ENCODE measurements around the gene ACOT4. TPM values are rescaled to one million over a fixed set of nuclear protein-coding genes. Genes with fewer than 3 reads are reported as not detected.

The ACOT4 gene
- total and polyA plus RNA-seq, 2 of the 8 experiments (the other 6 are each of a cell fraction or from before 2014, with no cell fraction given) = 0.80 to 1.1 TPM

GRCh38 chr14:73589116-73589515 is 2.6 kb upstream of the ACOT4 start:
- Histone ChIP-seq H3K9ac (replicated peaks in 1 of 4; ENCODE audit: extremely low read depth in 1 of 4, low read depth in 3 of 4, low read length in 3 of 4) (no peak overlapping the region), H3K27me3 (replicated peaks in 1 of 4; ENCODE audit: control insufficient read depth in 3 of 4, extremely low read depth in 1 of 4, insufficient read depth in 3 of 4, low read length in 3 of 4) (peaks cover 0 to 5% (median 3%) of the 10 kb centered on the region in 4 experiments; a peak in 3 of 7 replicates), H3K79me1 (ENCODE audit: low read depth, low read length) (no peaks in the 10 kb centered on the region), H3K4me3 (ENCODE audit: extremely low read depth in 1 of 4, insufficient read depth in 2 of 4, low read depth in 3 of 4, low read length in 4 of 4) (no peak overlapping the region), H4K20me1 (replicated peaks in 1 of 2; ENCODE audit: control insufficient read depth in 1 of 2, insufficient read depth in 2 of 2, low read length in 2 of 2) (no peaks in the 10 kb centered on the region), H3K23ac (ENCODE audit: insufficient read length) (no peak overlapping the region), H3K4me2 (ENCODE audit: insufficient read depth in 1 of 2, low read depth in 2 of 2, low read length in 2 of 2) (no peak overlapping the region), H3K4ac (replicated peaks; ENCODE audit: insufficient read length, low read depth, low read length) (no peak overlapping the region), H4K5ac (ENCODE audit: insufficient read length, low read depth, low read length) (no peak overlapping the region), H4K91ac (replicated peaks; ENCODE audit: insufficient read length, low read length) (no peak overlapping the region), H3K9me3 (ENCODE audit: insufficient read depth in 2 of 2, low read depth in 1 of 2, low read length in 1 of 2) (no peaks in the 10 kb centered on the region; a peak in 1 of 4 replicates), H2BK20ac (ENCODE audit: low read length) (no peak overlapping the region), H3K27ac (ENCODE audit: low read depth, low read length) (no peak overlapping the region), H3K79me2 (ENCODE audit: control insufficient read depth in 1 of 2, insufficient read depth in 2 of 2, low read length in 2 of 2) (no peaks in the 10 kb centered on the region), H2BK15ac (ENCODE audit: low read length) (no peak overlapping the region), H3K23me2 (ENCODE audit: low read depth, low read length) (peaks cover 9% of the 10 kb centered on the region; the same call in 1 of the 2 replicates), H2BK12ac (ENCODE audit: low read depth, low read length) (no peak overlapping the region), H2BK5ac (ENCODE audit: low read depth, low read length) (no peak overlapping the region), H3K14ac (ENCODE audit: insufficient read length) (no peak overlapping the region), H2AK5ac (ENCODE audit: low read depth, low read length) (no peak overlapping the region), H4K8ac (ENCODE audit: extremely low read depth, insufficient read depth, low read length) (no peak overlapping the region), H3K36me3 (ENCODE audit: control insufficient read depth in 2 of 4, insufficient read depth in 4 of 4, low read length in 3 of 4) (no peaks in the 10 kb centered on the region), H3K18ac (ENCODE audit: extremely low read depth, low read length) (no peak overlapping the region), H2BK120ac (replicated peaks; ENCODE audit: low read depth, low read length) (no peak overlapping the region), H2AFZ (ENCODE audit: low read length) (no peak overlapping the region), H3K56ac (replicated peaks; ENCODE audit: insufficient read length, low read depth, low read length) (no peak overlapping the region), H3K4me1 (replicated peaks in 1 of 4; ENCODE audit: control insufficient read depth in 3 of 4, insufficient read depth in 4 of 4, low read length in 3 of 4) (no peaks in the 10 kb centered on the region)
- TF ChIP-seq SIN3A (conservative IDR thresholded peaks at IDR 0.05 in 1 of 2, IDR thresholded peaks at IDR 0.05 in 1 of 2; ENCODE audit: low read depth in 1 of 2, low read length in 2 of 2) = no peak
- CTCF ChIA-PET (ENCODE audit: partially characterized antibody) = interaction anchor here (0.9 to 2.5 kb wide), 6 partner anchors 20 to 81 kb away, joined by 3 to 6 read pairs (median 4); partner anchors contain the start of gene ACOT2
- WGBS, 2 experiments (ENCODE audit: extremely low coverage in 1 of 2, insufficient coverage in 1 of 2, insufficient read length in 1 of 2, insufficient replicate concordance in 2 of 2, low coverage in 1 of 2, low lambda C conversion rate in 2 of 2, missing lambda C conversion rate in 1 of 2) = 91% methylated on average over 4 of the region's 4 CpGs; no CpG with 5 or more reads in 1 of the 2 experiments
- DNase-seq (ENCODE audit: low read depth in 1 of 2, low spot score in 2 of 2) = no peak
- no peak for FAIRE-seq
- POLR2A ChIA-PET (ENCODE audit: partially characterized antibody) = interaction anchor here (1.1 to 1.9 kb wide), 2 partner anchors 20 to 63 kb away, joined by 3 to 11 read pairs; partner anchors contain the start of gene ACOT2

All from H1 (cell line).